B cell (primary cell): ENCODE data around the gene OSER1.

ENCODE experiments used
- CTCF ChIP-seq: fragments of 200-600 bp; IDR thresholded peaks from one replicate; pipeline ENCODE4 v1.8.0; 2022; ENCODE audit warnings: antibody characterized with exemption, mild to moderate bottlenecking
- EZH2 ChIP-seq: IDR thresholded peaks from 2 replicates; pipeline ENCODE4 v1.6.1; 2012; ENCODE audit warnings: borderline replicate concordance, low read depth, mild to moderate bottlenecking, moderate library complexity, low read length; ENCODE audit not compliant: insufficient read depth, poor library complexity, severe bottlenecking

DNA sequence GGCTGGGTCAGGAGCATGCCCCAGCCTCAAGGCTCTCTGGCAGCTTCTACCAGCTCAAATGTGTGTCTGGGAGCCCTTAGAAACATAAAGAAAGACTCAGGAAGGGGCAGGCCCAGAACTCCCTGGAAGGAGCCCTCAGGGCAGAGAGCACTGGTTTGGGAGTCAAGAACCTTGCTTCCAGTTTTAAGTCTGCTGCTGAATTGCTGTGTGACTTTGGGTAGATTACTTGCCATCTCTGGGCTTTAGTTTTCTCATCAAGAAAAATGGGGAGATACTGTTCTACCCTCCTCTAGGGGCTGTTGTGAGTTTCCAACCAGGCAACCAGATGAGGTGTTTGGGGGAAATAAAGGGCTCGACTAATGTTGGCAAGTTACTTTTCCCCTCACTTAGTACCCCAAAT is 45.4 kb upstream of the OSER1 start:
- TF ChIP-seq CTCF, result no peak
- TF ChIP-seq EZH2, result no peak
